ENCODE data around the gene CEP128.
A peak's percentile ranks its signal among the peaks of the same experiment; 100 is the strongest.

Gene CEP128

DNA sequence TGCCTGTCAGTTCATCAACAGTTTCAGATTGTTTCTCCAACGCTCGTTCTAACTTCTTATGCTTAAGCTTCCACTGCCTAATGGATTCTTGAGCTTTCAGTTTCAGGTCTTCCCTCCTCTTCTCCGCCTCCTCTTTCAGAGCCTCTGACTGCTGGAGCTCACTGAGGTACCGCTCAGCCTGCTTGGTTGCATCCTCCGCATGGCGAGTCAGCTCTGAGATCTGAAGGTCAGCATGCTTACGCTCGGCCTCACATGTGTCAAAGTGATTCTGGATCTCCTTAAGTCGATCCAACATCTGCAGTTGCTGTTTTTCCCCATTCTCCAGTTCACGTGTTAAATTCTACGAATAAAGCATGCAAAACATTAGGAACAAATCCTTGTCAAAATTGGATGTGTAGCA lies 148.8 kb downstream of the CEP128 start:
- DNase-seq (ENCODE audit: low read depth): no peak
- H3K4me3 ChIP-seq (ENCODE audit: control insufficient read depth, low read depth, low read length): no peak overlapping the region
- TF ChIP-seq, protein P1, sequence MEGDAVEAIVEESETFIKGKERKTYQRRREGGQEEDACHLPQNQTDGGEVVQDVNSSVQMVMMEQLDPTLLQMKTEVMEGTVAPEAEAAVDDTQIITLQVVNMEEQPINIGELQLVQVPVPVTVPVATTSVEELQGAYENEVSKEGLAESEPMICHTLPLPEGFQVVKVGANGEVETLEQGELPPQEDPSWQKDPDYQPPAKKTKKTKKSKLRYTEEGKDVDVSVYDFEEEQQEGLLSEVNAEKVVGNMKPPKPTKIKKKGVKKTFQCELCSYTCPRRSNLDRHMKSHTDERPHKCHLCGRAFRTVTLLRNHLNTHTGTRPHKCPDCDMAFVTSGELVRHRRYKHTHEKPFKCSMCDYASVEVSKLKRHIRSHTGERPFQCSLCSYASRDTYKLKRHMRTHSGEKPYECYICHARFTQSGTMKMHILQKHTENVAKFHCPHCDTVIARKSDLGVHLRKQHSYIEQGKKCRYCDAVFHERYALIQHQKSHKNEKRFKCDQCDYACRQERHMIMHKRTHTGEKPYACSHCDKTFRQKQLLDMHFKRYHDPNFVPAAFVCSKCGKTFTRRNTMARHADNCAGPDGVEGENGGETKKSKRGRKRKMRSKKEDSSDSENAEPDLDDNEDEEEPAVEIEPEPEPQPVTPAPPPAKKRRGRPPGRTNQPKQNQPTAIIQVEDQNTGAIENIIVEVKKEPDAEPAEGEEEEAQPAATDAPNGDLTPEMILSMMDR (IDR thresholded peaks at IDR 0.05; ENCODE audit: control insufficient read depth, insufficient read depth, low read depth, low read length, missing control alignments): no peak

DNA sequence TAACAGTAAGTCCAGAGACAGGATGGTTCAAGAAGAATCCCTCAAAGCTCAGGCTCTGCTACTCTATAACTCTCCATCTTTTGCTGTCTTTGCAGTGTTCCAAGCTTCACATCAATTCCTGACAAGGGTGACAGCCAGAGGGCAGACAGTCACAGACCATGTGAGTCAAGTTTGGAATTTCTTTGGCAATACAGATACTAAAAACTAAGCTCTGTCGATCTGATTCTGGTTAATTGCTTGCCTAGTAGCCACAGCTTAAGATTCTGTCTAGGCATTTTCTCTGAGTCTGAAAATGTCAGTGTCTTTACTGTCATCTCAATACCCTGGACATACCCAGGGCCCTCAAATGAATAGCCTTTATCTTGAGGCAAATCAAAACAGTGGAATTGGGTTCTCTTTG lies 153.7 kb downstream of the CEP128 start:
- no peak overlapping the region for H3K4me3 ChIP-seq (ENCODE audit: control insufficient read depth, low read depth, low read length)
- no peak for DNase-seq (ENCODE audit: low read depth)
- TF ChIP-seq, protein P1 (IDR thresholded peaks at IDR 0.05; ENCODE audit: control insufficient read depth, insufficient read depth, low read depth, low read length, missing control alignments): no peak

DNA sequence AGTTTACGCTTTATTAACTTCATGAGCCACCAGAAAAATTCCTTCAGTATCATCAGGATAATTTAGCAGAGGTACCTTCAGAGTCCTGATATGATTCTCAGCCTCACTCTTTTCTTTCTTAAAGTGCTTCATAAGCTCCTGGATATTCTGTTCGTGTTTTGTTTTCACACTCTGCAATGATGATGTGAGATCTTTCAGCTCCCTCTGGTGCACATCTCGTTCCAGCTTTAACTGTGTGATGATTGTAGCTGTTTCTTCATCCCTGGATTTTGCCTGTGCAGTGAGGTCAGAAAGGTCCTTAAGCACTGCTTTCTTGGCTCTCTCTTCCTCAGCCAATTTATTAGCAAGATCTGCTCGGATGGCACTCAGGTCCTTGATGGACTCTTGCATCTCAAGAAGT lies 156.7 kb downstream of the CEP128 start:
- peak; percentile 29 for DNase-seq (ENCODE audit: low read depth)
- TF ChIP-seq, protein P1 (IDR thresholded peaks at IDR 0.05; ENCODE audit: control insufficient read depth, insufficient read depth, low read depth, low read length, missing control alignments): peak; percentile 54
- no peak overlapping the region for H3K4me3 ChIP-seq (ENCODE audit: control insufficient read depth, low read depth, low read length)

- TF ChIP-seq, protein P1 (IDR thresholded peaks at IDR 0.05; ENCODE audit: control insufficient read depth, insufficient read depth, low read depth, low read length, missing control alignments): no peak
- H3K4me3 ChIP-seq (ENCODE audit: control insufficient read depth, low read depth, low read length): no peak overlapping the region
- DNase-seq (ENCODE audit: low read depth): no peak
Measured at GRCh38 chr14:80781972-80782367, 159.6 kb downstream of the CEP128 start.

DNA sequence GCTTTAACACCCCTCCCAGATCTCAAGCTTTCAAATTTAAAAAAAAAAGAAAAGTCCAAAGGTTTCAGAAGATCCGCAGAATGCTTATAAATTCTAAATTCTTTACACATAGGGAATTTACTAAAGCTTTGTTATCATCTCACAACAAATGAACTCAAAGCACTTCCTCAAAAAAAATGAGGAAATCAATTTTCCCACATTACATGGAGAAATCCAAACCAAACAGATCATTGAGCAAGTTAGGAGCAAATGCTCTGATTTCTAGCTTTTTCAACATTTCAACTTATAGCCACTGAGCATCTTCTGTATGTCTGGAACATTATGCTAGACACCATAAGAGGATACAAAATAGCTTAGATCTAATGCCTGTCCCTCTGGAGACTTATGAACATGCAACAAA lies 161.0 kb downstream of the CEP128 start:
- no peak for DNase-seq (ENCODE audit: low read depth)
- TF ChIP-seq, protein P1 (IDR thresholded peaks at IDR 0.05; ENCODE audit: control insufficient read depth, insufficient read depth, low read depth, low read length, missing control alignments): no peak
- H3K4me3 ChIP-seq (ENCODE audit: control insufficient read depth, low read depth, low read length): no peak overlapping the region

DNA sequence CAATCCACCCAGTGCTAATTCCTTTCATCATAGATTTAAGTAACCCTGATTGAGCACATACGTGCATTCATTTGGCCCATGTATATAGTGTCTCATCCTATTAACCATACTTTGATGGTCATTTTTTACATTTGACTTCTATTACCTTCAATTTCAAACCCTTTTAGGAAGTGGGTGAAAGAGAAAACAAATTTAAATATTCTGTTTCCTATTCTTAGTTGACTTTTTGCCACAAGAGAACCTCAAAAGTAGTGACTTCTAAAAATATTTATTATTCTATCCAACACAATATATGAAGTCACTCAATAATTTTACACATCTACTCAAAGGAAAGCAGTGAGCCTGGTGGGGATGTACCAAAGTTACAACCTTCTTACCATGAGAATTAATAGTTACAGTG lies 164.9 kb downstream of the CEP128 start:
- no peak overlapping the region for H3K4me3 ChIP-seq (ENCODE audit: control insufficient read depth, low read depth, low read length)
- TF ChIP-seq, protein P1 (IDR thresholded peaks at IDR 0.05; ENCODE audit: control insufficient read depth, insufficient read depth, low read depth, low read length, missing control alignments): no peak
- DNase-seq (ENCODE audit: low read depth): no peak

- TF ChIP-seq, protein P1 (IDR thresholded peaks at IDR 0.05; ENCODE audit: control insufficient read depth, insufficient read depth, low read depth, low read length, missing control alignments): no peak
- no peak for DNase-seq (ENCODE audit: low read depth)
- H3K4me3 ChIP-seq (ENCODE audit: control insufficient read depth, low read depth, low read length): no peak overlapping the region
Measured at GRCh38 chr14:80776186-80776585, 165.4 kb downstream of the CEP128 start.
